GM12872 (cell line): ENCODE data around the gene COQ8A.

Source experiments
- CTCF ChIP-seq: IDR thresholded peaks from 3 replicates; pipeline ENCODE4 v1.5.1; 2011; ENCODE audit warnings: low read depth, mild to moderate bottlenecking, low read length, moderate library complexity; ENCODE audit not compliant: insufficient read depth

Gene COQ8A

DNA sequence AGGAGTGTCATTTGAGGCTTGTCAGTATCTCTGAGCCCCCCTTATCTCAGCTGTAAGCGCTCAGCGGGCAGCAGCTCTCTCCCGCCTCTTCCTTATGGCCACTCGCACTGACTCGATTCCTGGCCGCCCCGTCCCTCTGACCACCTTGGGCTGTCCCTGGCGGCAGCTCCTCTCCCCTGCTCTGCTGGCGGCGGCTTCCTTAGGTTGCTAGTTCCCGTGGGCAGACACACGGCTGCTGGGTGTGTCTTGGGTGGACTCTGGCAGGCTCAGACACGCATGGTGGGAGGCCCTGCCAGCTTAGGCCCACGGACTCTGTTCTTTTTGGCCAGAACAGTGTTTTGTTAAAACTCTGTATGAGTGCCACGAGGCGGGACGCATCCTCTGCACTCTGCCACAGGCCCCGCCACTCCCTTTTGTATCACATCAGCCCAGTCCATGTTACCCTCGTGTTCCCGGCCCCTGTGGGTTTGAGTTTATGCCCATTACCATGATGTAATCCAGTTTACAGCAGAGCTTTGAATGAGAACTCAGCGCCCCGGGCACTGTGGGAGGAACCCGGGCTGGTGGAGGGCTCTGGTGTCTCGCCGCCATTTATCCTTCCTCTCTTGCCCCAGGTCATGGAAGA, 45.9 kb downstream of the COQ8A start:
- TF ChIP-seq CTCF: no peak

DNA sequence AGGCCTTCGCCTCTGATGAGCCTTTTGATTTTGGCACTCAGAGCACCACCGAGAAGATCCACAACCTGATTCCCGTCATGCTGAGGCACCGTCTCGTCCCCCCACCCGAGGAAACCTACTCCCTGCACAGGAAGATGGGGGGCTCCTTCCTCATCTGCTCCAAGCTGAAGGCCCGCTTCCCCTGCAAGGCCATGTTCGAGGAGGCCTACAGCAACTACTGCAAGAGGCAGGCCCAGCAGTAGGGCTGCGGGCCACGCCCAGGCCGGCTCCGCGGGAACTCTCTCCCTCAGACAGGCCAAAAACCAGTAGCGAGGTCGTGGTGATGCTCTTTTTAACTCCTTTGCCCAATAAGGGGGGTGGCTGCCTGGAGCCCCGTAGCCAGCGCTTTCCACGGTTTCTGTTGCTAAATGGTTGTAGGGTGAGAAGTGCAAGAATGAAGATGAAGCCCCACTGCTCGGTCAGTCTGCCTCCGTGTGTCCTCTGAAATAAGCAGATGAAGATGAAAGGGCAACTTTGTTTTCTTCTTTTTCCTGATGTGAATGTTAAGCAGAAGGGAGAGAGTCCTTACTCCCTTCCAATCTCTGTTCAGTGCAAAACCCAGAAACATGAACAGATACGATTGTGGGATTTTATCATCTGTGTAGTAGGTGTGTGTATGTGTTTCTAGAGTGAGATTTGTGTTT, 46.5 kb downstream of the COQ8A start:
- no peak for TF ChIP-seq CTCF

GRCh38 chr1:226987179-226987536, 47.1 kb downstream of the COQ8A start:
- no peak for TF ChIP-seq CTCF

DNA sequence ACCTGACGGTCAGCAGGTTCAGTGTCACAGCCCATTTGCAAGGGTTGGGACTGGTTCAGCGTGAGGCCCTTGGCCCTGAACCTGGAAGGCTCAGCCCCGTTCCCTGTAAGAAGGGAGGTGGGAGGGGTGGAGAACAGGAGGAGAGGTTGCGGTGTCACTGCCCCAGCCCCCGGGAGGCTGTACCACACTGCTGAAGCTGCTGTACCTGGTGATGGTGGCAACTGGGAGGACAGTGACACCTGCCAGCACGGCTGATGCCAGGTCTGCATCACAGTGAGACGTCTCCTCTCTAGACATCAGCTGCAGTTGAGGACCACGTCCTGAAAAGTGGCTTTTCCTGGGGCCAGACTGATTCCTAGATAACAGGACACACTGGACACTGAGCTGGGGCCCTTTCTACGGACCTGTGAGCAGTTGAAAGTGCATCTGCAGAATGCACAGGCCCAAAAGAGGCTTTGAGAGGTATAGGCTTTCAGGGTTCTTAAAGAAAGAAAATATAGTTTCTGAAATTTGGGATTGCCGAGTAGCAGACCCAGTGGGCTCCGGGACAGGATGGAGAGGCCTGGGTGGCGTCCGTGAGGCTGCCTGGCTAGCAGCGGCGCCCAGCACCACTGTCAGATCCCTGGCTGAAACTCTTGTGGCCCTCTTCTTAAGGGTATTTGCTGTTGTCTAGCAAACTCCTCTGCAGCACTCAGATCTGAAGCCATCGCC, 47.7 kb downstream of the COQ8A start:
- TF ChIP-seq CTCF: no peak

GRCh38 chr1:226988334-226988666, 48.2 kb downstream of the COQ8A start:
- no peak for TF ChIP-seq CTCF

- no peak for TF ChIP-seq CTCF
Measured at GRCh38 chr1:226989085-226989920, 49.2 kb downstream of the COQ8A start.

DNA sequence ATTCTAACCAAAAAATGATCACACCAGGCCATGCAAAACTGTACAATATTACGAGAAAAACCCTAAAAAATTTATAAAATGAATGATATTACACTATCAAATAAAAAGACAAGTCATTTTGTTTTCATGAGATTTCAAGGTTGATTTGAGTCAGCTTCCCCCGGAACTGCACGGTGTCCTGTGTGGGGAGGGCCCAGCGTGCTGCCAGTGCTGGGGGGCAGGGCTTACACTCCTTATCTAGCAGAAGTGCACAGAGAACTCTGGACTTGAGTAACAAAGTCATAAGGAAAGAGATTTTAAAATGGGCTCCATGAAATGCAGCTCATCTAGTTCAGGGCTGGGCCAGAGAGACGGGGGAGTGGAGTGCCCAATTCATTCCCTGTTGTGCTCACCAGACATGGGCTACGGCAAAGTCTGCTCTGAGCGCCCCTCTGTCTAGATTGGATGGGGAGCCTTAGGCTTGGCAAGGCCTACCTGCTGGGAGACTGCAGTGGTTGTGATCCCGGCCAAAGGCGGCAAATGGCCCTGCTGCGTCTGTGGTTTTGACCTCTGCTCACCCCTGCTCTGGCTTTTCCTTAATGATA, 50.1 kb downstream of the COQ8A start:
- no peak for TF ChIP-seq CTCF
